Activated naive CD4-positive, alpha-beta T cell treated with anti-CD3 and anti-CD28 coated beads, Interleukin-2, amount 50 U/mL, for 24 hours (primary cell): ENCODE measurements around the gene CPB1.

Experiments used
- H3K27ac Mint-ChIP-seq: one replicate; pipeline ENCODE4 v1.8.0; 2021; ENCODE audit warnings: mild to moderate bottlenecking, mixed read lengths
- H3K27me3 Mint-ChIP-seq: one replicate; pipeline ENCODE4 v1.8.0; 2021; ENCODE audit warnings: mixed read lengths
- H3K36me3 Mint-ChIP-seq: one replicate; pipeline ENCODE4 v1.8.0; 2021; ENCODE audit warnings: mixed read lengths
- H3K4me1 Mint-ChIP-seq: one replicate; pipeline ENCODE4 v1.8.0; 2021; ENCODE audit warnings: mixed read lengths
- H3K4me3 Mint-ChIP-seq: one replicate; pipeline ENCODE4 v1.8.0; 2021; ENCODE audit warnings: mild to moderate bottlenecking, mixed read lengths
- H3K9me3 Mint-ChIP-seq: one replicate; pipeline ENCODE4 v1.8.0; 2021; ENCODE audit warnings: mixed read lengths

Gene CPB1

GRCh38 chr3:148889828-148890227, 62.2 kb downstream of the CPB1 start:
- no peaks in the 10 kb centered on the region for H3K4me1 Mint-ChIP-seq
- no peaks in the 10 kb centered on the region for H3K36me3 Mint-ChIP-seq
- H3K27me3 Mint-ChIP-seq = peaks cover 3% of the 10 kb centered on the region
- H3K27ac Mint-ChIP-seq = no peak overlapping the region
- no peak overlapping the region for H3K4me3 Mint-ChIP-seq
- peaks cover 8% of the 10 kb centered on the region for H3K9me3 Mint-ChIP-seq

- Mint-ChIP-seq H3K36me3 (no peaks in the 10 kb centered on the region), H3K9me3 (peaks cover 8% of the 10 kb centered on the region), H3K27me3 (peaks cover 3% of the 10 kb centered on the region), H3K27ac (no peak overlapping the region), H3K4me1 (no peaks in the 10 kb centered on the region), H3K4me3 (no peak overlapping the region)
Observed at GRCh38 chr3:148896062-148896461, 68.5 kb downstream of the CPB1 start.

DNA sequence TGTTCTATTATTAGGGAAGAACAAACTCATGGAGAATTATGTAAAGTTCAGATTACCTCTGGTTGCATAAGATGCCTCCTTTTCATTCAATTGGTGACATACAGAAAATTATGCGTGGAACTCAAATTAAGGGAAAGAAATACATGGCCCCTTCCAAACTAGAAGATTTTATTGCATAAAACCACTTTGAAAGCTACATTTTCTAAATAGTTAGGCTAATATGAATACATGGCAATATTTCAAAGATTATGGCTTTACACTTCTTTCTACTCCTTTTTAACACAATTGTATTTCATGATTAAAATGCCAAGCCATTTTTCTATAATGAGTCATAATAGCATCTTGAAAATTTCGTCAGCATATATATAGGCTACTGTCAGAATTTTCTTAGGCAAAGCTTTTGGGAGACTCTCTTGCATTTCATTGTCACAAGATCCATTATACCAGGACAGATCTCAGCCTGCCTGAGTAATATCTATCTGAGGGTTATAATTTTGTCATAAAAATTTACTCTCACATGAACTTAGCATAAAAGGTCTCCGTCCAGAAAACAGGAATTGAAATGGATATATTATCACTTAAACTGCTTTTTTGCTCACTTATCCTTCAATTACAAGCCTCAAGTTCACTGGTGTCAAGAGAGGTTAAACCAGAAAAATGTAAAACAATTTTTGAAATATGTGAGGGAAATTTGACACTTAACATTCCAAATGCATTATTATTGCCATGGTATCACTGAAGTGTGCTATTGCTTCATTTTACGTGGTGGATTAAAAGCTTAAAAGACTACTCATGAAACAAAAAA, 74.6 kb downstream of the CPB1 start:
- no peak overlapping the region for H3K27ac Mint-ChIP-seq
- H3K27me3 Mint-ChIP-seq = peaks cover 12% of the 10 kb centered on the region
- H3K36me3 Mint-ChIP-seq = no peaks in the 10 kb centered on the region
- H3K4me3 Mint-ChIP-seq = no peak overlapping the region
- H3K9me3 Mint-ChIP-seq = no peaks in the 10 kb centered on the region
- no peaks in the 10 kb centered on the region for H3K4me1 Mint-ChIP-seq

DNA sequence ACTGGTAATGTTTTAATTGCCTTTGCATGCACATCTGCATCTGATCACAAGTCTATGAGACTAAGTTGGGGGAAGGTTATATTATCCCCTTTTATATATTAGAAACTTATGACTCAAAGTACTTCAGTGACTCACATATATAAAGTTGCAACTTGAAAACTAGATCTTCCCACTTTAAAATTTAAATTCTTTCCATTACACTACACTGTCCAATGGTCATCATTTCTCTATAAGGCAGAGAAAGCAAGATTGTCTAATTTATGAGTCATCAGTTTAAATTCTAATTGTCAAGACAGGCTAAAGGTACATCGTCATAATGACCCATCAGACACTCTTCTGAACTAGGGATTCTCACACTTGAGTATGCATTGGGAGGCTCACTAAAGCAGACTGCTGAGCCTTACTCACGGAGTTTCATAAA, 75.4 kb downstream of the CPB1 start:
- no peaks in the 10 kb centered on the region for H3K36me3 Mint-ChIP-seq
- H3K27me3 Mint-ChIP-seq = peaks cover 17% of the 10 kb centered on the region
- no peaks in the 10 kb centered on the region for H3K4me1 Mint-ChIP-seq
- H3K9me3 Mint-ChIP-seq = no peaks in the 10 kb centered on the region
- H3K27ac Mint-ChIP-seq = no peak overlapping the region
- no peak overlapping the region for H3K4me3 Mint-ChIP-seq

DNA sequence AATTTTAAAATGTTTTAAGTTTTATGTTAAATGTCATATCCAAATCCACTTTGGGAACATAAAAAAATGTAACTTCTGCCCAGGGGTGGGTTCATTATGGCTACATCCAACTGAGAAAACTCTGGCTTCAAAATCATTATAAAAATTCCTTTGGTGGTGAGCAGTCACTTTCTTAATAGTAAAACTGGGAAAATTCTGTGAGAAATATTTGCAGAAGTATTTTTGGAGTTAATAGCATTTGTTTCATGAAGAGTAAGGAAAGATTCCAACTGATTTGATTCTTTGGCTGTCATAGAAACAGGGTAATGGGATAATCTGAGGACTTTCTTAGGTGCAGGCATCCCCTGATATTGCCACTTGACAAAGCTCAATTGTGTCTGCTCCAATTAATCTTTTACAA, 76.3 kb downstream of the CPB1 start:
- no peak overlapping the region for H3K27ac Mint-ChIP-seq
- H3K4me1 Mint-ChIP-seq = no peaks in the 10 kb centered on the region
- peaks cover 20% of the 10 kb centered on the region for H3K27me3 Mint-ChIP-seq
- no peaks in the 10 kb centered on the region for H3K36me3 Mint-ChIP-seq
- no peak overlapping the region for H3K4me3 Mint-ChIP-seq
- H3K9me3 Mint-ChIP-seq = no peaks in the 10 kb centered on the region

- no peak overlapping the region for H3K27ac Mint-ChIP-seq
- H3K4me3 Mint-ChIP-seq = no peak overlapping the region
- peaks cover 24% of the 10 kb centered on the region for H3K27me3 Mint-ChIP-seq
- no peaks in the 10 kb centered on the region for H3K4me1 Mint-ChIP-seq
- no peaks in the 10 kb centered on the region for H3K9me3 Mint-ChIP-seq
- H3K36me3 Mint-ChIP-seq = no peaks in the 10 kb centered on the region
Observed at GRCh38 chr3:148906667-148907066, 79.1 kb downstream of the CPB1 start.
